ENCODE data around the gene SNX27. TPM values are rescaled to one million over a fixed set of nuclear protein-coding genes. Genes with fewer than 3 reads are reported as not detected.

SNX27 gene
- total and polyA plus RNA-seq, 2 experiments from 2014 or later: 40.6 to 59.7 TPM

GRCh38 chr1:151653397-151653796, 41.5 kb downstream of the SNX27 start:
- H3K9me2 ChIP-seq (ENCODE audit: insufficient read depth): no peaks in the 10 kb centered on the region
- H3K27ac Mint-ChIP-seq: no peak overlapping the region
- ATAC-seq: no peak
- peaks cover 58% of the 10 kb centered on the region for H3K36me3 Mint-ChIP-seq (ENCODE audit: low read depth)
- no peak for DNase-seq (ENCODE audit: low spot score)
- peaks cover 18% of the 10 kb centered on the region for H3K9me3 Mint-ChIP-seq
- no peak overlapping the region for H3K27ac ChIP-seq (ENCODE audit: low read depth)
- H3K4me3 Mint-ChIP-seq: no peak overlapping the region
- no peak overlapping the region for H3K4me3 ChIP-seq
- no peaks in the 10 kb centered on the region for H3K27me3 Mint-ChIP-seq (ENCODE audit: insufficient read depth, low read depth, poor library complexity)
- no peaks in the 10 kb centered on the region for H3K27me3 ChIP-seq (ENCODE audit: insufficient read depth)
- H4K20me1 ChIP-seq (replicated peaks; ENCODE audit: insufficient read depth): 0 out of 2 replicates have a peak, but pooled peaks cover 8% of the 10 kb centered on the region
- 0 out of 2 replicates have a peak, but pooled peaks cover 3% of the 10 kb centered on the region for H3K4me1 ChIP-seq (ENCODE audit: insufficient read depth)
- no peaks in the 10 kb centered on the region for H3K36me3 ChIP-seq (ENCODE audit: insufficient read depth)
- no peaks in the 10 kb centered on the region for H3K4me1 Mint-ChIP-seq
- H3K4me2 ChIP-seq: no peak overlapping the region
- TF ChIP-seq, protein P1, sequence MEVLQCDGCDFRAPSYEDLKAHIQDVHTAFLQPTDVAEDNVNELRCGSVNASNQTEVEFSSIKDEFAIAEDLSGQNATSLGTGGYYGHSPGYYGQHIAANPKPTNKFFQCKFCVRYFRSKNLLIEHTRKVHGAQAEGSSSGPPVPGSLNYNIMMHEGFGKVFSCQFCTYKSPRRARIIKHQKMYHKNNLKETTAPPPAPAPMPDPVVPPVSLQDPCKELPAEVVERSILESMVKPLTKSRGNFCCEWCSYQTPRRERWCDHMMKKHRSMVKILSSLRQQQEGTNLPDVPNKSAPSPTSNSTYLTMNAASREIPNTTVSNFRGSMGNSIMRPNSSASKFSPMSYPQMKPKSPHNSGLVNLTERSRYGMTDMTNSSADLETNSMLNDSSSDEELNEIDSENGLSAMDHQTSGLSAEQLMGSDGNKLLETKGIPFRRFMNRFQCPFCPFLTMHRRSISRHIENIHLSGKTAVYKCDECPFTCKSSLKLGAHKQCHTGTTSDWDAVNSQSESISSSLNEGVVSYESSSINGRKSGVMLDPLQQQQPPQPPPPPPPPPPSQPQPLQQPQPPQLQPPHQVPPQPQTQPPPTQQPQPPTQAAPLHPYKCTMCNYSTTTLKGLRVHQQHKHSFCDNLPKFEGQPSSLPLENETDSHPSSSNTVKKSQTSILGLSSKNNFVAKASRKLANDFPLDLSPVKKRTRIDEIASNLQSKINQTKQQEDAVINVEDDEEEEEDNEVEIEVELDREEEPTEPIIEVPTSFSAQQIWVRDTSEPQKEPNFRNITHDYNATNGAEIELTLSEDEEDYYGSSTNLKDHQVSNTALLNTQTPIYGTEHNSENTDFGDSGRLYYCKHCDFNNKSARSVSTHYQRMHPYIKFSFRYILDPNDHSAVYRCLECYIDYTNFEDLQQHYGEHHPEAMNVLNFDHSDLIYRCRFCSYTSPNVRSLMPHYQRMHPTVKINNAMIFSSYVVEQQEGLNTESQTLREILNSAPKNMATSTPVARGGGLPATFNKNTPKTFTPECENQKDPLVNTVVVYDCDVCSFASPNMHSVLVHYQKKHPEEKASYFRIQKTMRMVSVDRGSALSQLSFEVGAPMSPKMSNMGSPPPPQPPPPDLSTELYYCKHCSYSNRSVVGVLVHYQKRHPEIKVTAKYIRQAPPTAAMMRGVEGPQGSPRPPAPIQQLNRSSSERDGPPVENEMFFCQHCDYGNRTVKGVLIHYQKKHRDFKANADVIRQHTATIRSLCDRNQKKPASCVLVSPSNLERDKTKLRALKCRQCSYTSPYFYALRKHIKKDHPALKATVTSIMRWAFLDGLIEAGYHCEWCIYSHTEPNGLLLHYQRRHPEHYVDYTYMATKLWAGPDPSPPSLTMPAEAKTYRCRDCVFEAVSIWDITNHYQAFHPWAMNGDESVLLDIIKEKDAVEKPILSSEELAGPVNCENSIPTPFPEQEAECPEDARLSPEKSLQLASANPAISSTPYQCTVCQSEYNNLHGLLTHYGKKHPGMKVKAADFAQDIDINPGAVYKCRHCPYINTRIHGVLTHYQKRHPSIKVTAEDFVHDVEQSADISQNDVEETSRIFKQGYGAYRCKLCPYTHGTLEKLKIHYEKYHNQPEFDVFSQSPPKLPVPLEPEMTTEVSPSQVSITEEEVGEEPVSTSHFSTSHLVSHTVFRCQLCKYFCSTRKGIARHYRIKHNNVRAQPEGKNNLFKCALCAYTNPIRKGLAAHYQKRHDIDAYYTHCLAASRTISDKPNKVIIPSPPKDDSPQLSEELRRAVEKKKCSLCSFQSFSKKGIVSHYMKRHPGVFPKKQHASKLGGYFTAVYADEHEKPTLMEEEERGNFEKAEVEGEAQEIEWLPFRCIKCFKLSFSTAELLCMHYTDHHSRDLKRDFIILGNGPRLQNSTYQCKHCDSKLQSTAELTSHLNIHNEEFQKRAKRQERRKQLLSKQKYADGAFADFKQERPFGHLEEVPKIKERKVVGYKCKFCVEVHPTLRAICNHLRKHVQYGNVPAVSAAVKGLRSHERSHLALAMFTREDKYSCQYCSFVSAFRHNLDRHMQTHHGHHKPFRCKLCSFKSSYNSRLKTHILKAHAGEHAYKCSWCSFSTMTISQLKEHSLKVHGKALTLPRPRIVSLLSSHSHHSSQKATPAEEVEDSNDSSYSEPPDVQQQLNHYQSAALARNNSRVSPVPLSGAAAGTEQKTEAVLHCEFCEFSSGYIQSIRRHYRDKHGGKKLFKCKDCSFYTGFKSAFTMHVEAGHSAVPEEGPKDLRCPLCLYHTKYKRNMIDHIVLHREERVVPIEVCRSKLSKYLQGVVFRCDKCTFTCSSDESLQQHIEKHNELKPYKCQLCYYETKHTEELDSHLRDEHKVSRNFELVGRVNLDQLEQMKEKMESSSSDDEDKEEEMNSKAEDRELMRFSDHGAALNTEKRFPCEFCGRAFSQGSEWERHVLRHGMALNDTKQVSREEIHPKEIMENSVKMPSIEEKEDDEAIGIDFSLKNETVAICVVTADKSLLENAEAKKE (CRISPR knock-in tag; IDR thresholded peaks at IDR 0.05): no peak
- TF ChIP-seq ZNF114 (CRISPR knock-in tag; IDR thresholded peaks at IDR 0.05) (no peak), NANOG (IDR thresholded peaks at IDR 0.05; ENCODE audit: borderline replicate concordance) (no peak), STAT1 (IDR thresholded peaks at IDR 0.05; ENCODE audit: unreplicated experiment) (no peak), CREB1 (CRISPR knock-in tag; IDR thresholded peaks at IDR 0.05; ENCODE audit: low read depth) (no peak), ETS1 (IDR thresholded peaks at IDR 0.05) (no peak), REST (IDR thresholded peaks at IDR 0.05; ENCODE audit: unreplicated experiment) (no peak)
- H2AFZ ChIP-seq: no peak overlapping the region
- H3K79me2 ChIP-seq (replicated peaks; ENCODE audit: insufficient read depth): peaks cover 39% of the 10 kb centered on the region
- no peaks in the 10 kb centered on the region for H3F3A ChIP-seq (replicated peaks; ENCODE audit: low read depth)
